Renal pelvis (tissue), 12 donors: Measurements from ENCODE around the gene TGOLN2. TPM values are rescaled to one million over a fixed set of nuclear protein-coding genes. Genes with fewer than 3 reads are reported as not detected.
"Not testable (repeated sequence)": the region's sequence is repeated elsewhere in the genome, so short reads cannot be mapped to it uniquely, and the experiment has no call there.

Experiments used
- DNase-seq: peaks from one replicate; pipeline ENCODE4 v3.0.0-alpha.2; 2013
- long read RNA-seq, 16 experiments: transcript quantifications; one replicate each; lab custom pipeline, GENCODE V29; 2026
- polyA plus RNA-seq, 3 donors: library from polyadenylated mRNA; unstranded; fragments of 120-200 nt; gene quantifications; one replicate each; pipeline ENCODE4 v1.2.1, GENCODE V29; 2013; ENCODE audit not compliant: insufficient read length in 3 of 3

The TGOLN2 gene
- 100 to 1,000 TPM; 102 to 149 (median 137) TPM for polyA plus RNA-seq
- long read RNA-seq, donor 1, full-length matches to known transcripts: 12 of 24 reads
- long read RNA-seq, donor 1, partial matches to known transcripts: 12 of 24 reads
- long read RNA-seq, donor 1, other reads (novel, unspliced or antisense): 0 of 24 reads
- long read RNA-seq, donor 2, full-length matches to known transcripts: 16 of 35 reads
- long read RNA-seq, donor 2, partial matches to known transcripts: 19 of 35 reads
- long read RNA-seq, donor 2, other reads (novel, unspliced or antisense): 0 of 35 reads
- long read RNA-seq, donor 3, full-length matches to known transcripts: 7 of 38 reads
- long read RNA-seq, donor 3, partial matches to known transcripts: 31 of 38 reads
- long read RNA-seq, donor 3, other reads (novel, unspliced or antisense): 0 of 38 reads
- long read RNA-seq, donor 4, full-length matches to known transcripts: 7 of 17 reads
- long read RNA-seq, donor 4, partial matches to known transcripts: 10 of 17 reads
- long read RNA-seq, donor 4, other reads (novel, unspliced or antisense): 0 of 17 reads
- long read RNA-seq, donor 5, full-length matches to known transcripts: 7 of 28 reads
- long read RNA-seq, donor 5, partial matches to known transcripts: 21 of 28 reads
- long read RNA-seq, donor 5, other reads (novel, unspliced or antisense): 0 of 28 reads
- long read RNA-seq, donor 6, full-length matches to known transcripts: 17 of 35 reads
- long read RNA-seq, donor 6, partial matches to known transcripts: 18 of 35 reads
- long read RNA-seq, donor 6, other reads (novel, unspliced or antisense): 0 of 35 reads
- long read RNA-seq, donor 7, full-length matches to known transcripts: 6 of 61 reads
- long read RNA-seq, donor 7, partial matches to known transcripts: 55 of 61 reads
- long read RNA-seq, donor 7, other reads (novel, unspliced or antisense): 0 of 61 reads
- long read RNA-seq, donor 8, full-length matches to known transcripts: 10 of 27 reads
- long read RNA-seq, donor 8, partial matches to known transcripts: 17 of 27 reads
- long read RNA-seq, donor 8, other reads (novel, unspliced or antisense): 0 of 27 reads
- long read RNA-seq, donor 9, full-length matches to known transcripts: 14 of 130 reads
- long read RNA-seq, donor 9, partial matches to known transcripts: 116 of 130 reads
- long read RNA-seq, donor 9, other reads (novel, unspliced or antisense): 0 of 130 reads
- long read RNA-seq, donor 10, full-length matches to known transcripts: 12 of 50 reads
- long read RNA-seq, donor 10, partial matches to known transcripts: 38 of 50 reads
- long read RNA-seq, donor 10, other reads (novel, unspliced or antisense): 0 of 50 reads
- long read RNA-seq, donor 11, full-length matches to known transcripts: 4 of 34 reads
- long read RNA-seq, donor 11, partial matches to known transcripts: 30 of 34 reads
- long read RNA-seq, donor 11, other reads (novel, unspliced or antisense): 0 of 34 reads
- long read RNA-seq, donor 12, full-length matches to known transcripts: 27 of 58 reads
- long read RNA-seq, donor 12, partial matches to known transcripts: 31 of 58 reads
- long read RNA-seq, donor 12, other reads (novel, unspliced or antisense): 0 of 58 reads
- long read RNA-seq, donor 13, full-length matches to known transcripts: 4 of 36 reads
- long read RNA-seq, donor 13, partial matches to known transcripts: 32 of 36 reads
- long read RNA-seq, donor 13, other reads (novel, unspliced or antisense): 0 of 36 reads
- long read RNA-seq, donor 14: 0 reads
- long read RNA-seq, donor 15, full-length matches to known transcripts: 30 of 54 reads
- long read RNA-seq, donor 15, partial matches to known transcripts: 24 of 54 reads
- long read RNA-seq, donor 15, other reads (novel, unspliced or antisense): 0 of 54 reads
- long read RNA-seq, donor 16, full-length matches to known transcripts: 14 of 40 reads
- long read RNA-seq, donor 16, partial matches to known transcripts: 26 of 40 reads
- long read RNA-seq, donor 16, other reads (novel, unspliced or antisense): 0 of 40 reads

- peak; percentile 94 for DNase-seq
Observed at GRCh38 chr2:85327822-85328617, at the start of gene TGOLN2. Gene TGOLN2, minus strand, starts transcription at chr2:85327989. Its CDS starts 27 bp downstream, at chr2:85327962.

DNA sequence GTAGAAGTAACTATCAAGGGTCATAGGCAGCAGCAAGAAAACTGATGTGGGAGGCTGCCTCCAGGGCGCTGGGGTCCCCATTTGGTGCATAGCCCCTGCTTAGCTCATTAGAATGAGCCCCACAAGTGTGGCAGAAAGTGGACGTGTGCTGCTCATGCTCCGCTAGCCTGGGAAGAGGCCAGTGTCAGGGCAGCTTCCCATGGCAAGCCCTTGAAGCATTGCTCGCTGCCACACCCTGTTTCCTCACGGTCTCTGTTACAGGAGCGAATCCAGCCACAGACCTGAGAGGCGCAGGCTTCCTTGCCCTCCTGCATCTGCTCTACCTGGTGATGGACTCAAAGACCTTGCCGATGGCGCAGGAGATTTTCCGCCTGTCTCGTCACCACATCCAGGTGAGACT is 49.3 kb upstream of the TGOLN2 start:
- no peak for DNase-seq

- DNase-seq: no peak
Observed at GRCh38 chr2:85376291-85377065, 48.7 kb upstream of the TGOLN2 start.

DNA sequence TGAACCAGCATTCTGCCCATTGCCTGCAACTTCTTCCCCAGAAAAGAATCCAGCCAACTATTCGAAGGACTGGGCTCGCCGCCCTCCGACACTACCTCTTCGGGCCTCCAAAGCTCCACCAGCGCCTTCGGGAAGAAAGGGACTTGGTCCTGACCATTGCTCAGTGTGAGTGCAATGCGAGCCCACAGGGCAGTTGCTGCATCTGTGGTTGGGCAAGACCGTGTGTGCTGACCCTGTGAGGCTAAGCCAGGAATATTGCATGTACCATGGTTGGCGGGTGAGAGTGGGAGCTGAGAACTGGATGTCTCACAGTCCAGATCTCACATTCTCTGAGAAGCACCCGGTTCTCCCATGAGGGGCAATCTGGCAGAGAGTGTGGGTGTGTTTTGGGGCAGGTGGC is 43.3 kb upstream of the TGOLN2 start:
- DNase-seq: no peak

GRCh38 chr2:85369500-85369899 is 41.7 kb upstream of the TGOLN2 start:
- DNase-seq: no peak

- DNase-seq: no peak
Observed at GRCh38 chr2:85368921-85369320, 41.1 kb upstream of the TGOLN2 start.

DNA sequence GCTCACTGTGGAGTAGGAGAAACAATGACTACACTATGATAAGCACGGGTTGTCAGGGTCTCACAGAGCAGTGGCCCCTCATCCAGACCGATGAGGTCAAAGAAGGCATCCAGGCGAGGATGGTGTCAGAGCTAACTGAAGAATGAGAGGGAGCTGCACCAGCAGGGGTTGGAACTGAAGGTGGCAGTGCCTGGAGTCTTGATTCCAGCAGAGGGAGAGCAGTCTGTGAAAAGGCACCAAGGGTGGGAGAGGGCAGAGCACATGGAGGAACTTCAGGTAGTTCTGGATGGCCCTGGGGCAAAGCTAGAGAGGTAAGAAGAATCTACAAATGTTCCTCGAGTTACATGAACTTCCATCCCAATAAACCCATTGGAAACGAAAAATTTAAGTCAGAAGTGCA is 39.4 kb upstream of the TGOLN2 start:
- DNase-seq: no peak

DNA sequence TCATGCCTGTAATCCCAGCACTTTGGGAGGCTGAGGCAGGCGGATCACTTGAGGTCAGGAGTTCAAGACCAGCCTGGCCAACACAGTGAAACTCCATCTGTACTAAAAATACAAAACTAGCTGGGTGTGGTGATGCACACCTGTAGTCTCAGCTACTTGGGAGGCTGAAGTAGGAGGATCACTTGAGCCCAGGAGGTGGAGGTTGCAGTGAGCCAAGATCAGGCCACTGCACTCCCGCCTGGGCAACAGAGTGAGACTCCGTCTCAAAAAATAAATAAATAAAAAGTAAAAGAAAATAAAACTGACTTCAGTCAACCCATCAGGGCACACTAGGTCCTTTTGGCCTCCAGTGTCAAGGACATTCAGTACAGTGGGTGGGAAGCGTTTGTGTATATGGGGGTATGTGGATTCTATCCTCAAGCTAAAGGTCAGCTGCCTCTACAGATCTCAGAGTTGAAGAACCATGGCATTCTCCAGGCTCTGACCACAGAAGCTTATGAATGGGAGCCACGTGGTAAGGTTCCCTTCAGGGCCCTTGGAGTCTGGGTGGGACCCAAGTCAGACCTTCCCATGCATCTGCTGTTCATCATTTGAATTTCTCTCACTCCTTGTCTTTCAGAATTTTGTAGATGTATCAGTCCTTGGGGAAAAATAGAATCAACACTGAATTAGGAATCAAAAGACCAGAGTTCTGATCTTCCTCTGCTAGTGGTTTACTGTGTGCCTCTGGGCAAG is 35.0 kb upstream of the TGOLN2 start:
- not testable (repeated sequence) for DNase-seq

GRCh38 chr2:85357736-85358135 is 29.9 kb upstream of the TGOLN2 start:
- no peak for DNase-seq

DNA sequence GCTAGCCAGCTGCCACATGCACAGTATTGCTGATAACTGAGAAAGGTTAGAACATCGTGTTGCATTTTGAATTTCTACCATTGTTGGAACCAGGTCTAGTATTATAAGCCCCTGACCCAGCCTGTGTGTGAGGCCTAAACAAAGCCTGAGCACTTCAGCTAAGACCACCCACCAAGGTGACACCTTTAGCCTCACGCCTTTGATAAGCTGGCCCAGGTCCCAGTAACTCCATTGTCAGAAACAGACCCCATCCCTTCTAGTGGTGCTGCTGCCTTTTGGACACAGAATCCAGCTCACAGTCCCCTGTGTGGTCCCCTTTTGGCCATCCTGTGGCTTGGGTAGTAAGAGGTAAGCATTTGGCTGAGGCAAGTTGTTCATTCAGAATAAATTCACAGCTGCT is 28.4 kb upstream of the TGOLN2 start:
- DNase-seq: no peak

DNA sequence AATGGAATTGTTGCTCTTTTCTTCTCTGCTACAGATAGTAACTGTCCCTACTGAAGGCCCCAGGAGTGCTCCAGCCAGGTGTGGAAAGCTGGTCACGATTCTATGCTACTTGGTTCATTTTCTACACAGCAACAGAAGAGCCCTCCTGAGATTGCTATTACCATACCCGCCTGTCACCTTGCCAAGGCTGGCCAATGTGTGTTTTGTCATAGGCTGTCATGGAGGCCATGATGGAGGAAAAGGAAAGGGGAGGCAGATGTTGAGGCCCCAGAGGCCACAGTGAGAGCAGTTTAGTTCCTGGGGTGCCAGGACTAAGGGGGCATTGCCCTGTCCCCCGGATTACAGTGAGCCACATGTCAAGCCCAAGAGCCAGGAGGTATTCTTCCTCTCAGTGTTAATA is 27.7 kb upstream of the TGOLN2 start:
- no peak for DNase-seq

DNA sequence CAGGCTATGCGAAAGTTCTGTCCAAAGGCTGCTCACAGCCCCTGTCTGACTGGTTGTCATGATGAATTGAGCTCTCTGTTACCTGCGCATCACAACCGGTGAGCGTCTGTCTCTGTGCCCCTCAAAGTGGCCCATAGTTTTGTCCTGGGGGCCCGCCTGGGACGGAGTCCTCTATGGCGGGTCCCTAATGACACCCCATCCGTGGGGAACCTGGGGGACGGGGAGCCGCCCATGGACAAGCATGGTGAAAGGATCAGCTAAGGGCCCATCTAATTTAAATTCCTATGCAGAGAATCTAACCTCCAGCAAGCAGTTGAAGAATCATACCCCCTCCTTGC is 27.3 kb upstream of the TGOLN2 start:
- no peak for DNase-seq

- DNase-seq: peak; percentile 99
Observed at GRCh38 chr2:85354286-85355072, 26.7 kb upstream of the TGOLN2 start, which contains the start of the genes ELMOD3 and RETSAT. Gene ELMOD3, plus strand, starts transcription at chr2:85354769. Its CDS starts 2,430 bp downstream, at chr2:85357199. Gene RETSAT, minus strand, starts transcription at chr2:85354528. Its CDS starts 21 bp downstream, at chr2:85354507.

DNA sequence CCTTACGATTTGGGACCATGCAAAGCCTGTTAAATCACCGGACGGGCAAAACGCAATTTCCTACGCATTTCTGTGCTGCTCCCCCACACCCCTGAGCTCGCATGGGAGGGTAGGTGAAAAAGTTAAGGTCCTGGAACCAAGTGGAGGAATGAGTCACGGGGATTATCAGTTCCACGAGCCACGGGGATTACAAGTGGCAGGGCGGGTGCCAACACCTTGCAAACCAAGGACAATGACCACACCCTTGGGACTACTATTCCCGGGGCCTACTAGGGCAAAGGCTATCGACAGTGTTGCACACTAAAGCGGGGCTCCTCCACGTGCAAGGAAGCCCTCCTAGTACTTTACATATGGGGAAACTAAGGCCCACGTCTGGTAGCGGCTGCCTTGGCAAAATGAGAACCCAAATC is 26.1 kb upstream of the TGOLN2 start:
- DNase-seq: no peak

DNA sequence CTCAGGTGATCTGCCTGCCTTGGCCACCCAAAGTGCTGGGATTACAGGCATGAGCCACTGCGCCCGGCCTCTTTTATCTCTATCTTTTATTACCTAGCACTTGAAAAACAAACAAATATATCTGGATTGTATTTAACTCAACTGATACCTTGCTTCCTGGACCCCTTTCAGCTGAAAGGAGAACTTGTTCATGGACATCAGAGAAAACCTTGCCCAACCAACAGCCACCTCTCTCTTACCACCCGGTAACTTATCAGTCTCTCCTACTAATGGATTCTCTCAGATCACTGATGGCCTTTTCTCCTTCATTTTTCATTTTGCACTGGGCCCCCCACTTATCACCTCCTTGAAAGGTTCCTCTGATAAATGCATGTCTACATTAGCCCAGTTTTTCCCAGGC is 19.8 kb upstream of the TGOLN2 start:
- no peak for DNase-seq

- no peak for DNase-seq
Observed at GRCh38 chr2:85344356-85344954, 16.7 kb upstream of the TGOLN2 start.
